ENCODE results near the gene LRRC1.

Gene LRRC1

GRCh38 chr6:53896196-53896595 is 101.4 kb downstream of the LRRC1 start:
- no peak for DNase-seq

- no peak for DNase-seq
These were observed 103.4 kb downstream of the LRRC1 start for GRCh38 chr6:53898026-53898795.

- DNase-seq: no peak
These were observed 104.7 kb downstream of the LRRC1 start for GRCh38 chr6:53899512-53899911.

- DNase-seq: no peak
These were observed 108.6 kb downstream of the LRRC1 start for GRCh38 chr6:53903357-53903756.

GRCh38 chr6:53906103-53906502 is 111.3 kb downstream of the LRRC1 start:
- no peak for DNase-seq

GRCh38 chr6:53906842-53907241 is 112.0 kb downstream of the LRRC1 start:
- DNase-seq: no peak

- no peak for DNase-seq
These were observed 116.0 kb downstream of the LRRC1 start for GRCh38 chr6:53910834-53911233.

GRCh38 chr6:53912661-53913060 is 117.9 kb downstream of the LRRC1 start:
- DNase-seq: no peak

- DNase-seq: no peak
These were observed 118.5 kb downstream of the LRRC1 start for GRCh38 chr6:53913286-53913685.

GRCh38 chr6:53915026-53915691 is 120.4 kb downstream of the LRRC1 start:
- no peak for DNase-seq

- DNase-seq: no peak
These were observed 122.1 kb downstream of the LRRC1 start for GRCh38 chr6:53916804-53917463.

- DNase-seq: no peak
These were observed 122.6 kb downstream of the LRRC1 start for GRCh38 chr6:53917464-53917842.

GRCh38 chr6:53918854-53919510 is 124.2 kb downstream of the LRRC1 start:
- DNase-seq: no peak

- DNase-seq: no peak
These were observed 125.1 kb downstream of the LRRC1 start for GRCh38 chr6:53919881-53920360.

GRCh38 chr6:53920881-53921280 is 126.1 kb downstream of the LRRC1 start:
- DNase-seq: no peak

- no peak for DNase-seq
These were observed 126.8 kb downstream of the LRRC1 start for GRCh38 chr6:53921639-53922038.

GRCh38 chr6:53922539-53922981 is 127.8 kb downstream of the LRRC1 start:
- no peak for DNase-seq

GRCh38 chr6:53924277-53924676 is 129.5 kb downstream of the LRRC1 start:
- no peak for DNase-seq

GRCh38 chr6:53924821-53925422 is 130.1 kb downstream of the LRRC1 start:
- no peak for DNase-seq

- DNase-seq: no peak
These were observed 131.1 kb downstream of the LRRC1 start for GRCh38 chr6:53925891-53926290.

GRCh38 chr6:53926505-53926904 is 131.7 kb downstream of the LRRC1 start:
- no peak for DNase-seq

- no peak for DNase-seq
These were observed 133.8 kb downstream of the LRRC1 start for GRCh38 chr6:53928641-53929040.
